HG03095 (cell line): ENCODE results near the gene VARS1.
"Not testable (repeated sequence)": the region's sequence is repeated elsewhere in the genome, so short reads cannot be mapped to it uniquely, and the experiment has no call there.

ENCODE experiments used
- ATAC-seq: cut with Tn5 transposase; IDR thresholded peaks from one replicate; pipeline ENCODE4 v1.9.1; 2021; ENCODE audit warnings: moderate library complexity; ENCODE audit not compliant: unreplicated experiment

VARS1 gene

GRCh38 chr6:31822036-31822821 lies 26.7 kb upstream of the VARS1 start:
- ATAC-seq = no peak

GRCh38 chr6:31821301-31822035 lies 25.9 kb upstream of the VARS1 start:
- peak; percentile 39 for ATAC-seq

- ATAC-seq = not testable (repeated sequence)
These were observed 24.8 kb upstream of the VARS1 start for GRCh38 chr6:31820399-31820798.

- ATAC-seq = no peak
These were observed 24.3 kb upstream of the VARS1 start for GRCh38 chr6:31819871-31820299.

GRCh38 chr6:31817929-31818511 lies 22.5 kb upstream of the VARS1 start:
- not testable (repeated sequence) for ATAC-seq

- ATAC-seq = not testable (repeated sequence)
These were observed 21.8 kb upstream of the VARS1 start for GRCh38 chr6:31817133-31817928.

GRCh38 chr6:31815025-31815838 lies 19.7 kb upstream of the VARS1 start, which contains the start of the genes HSPA1A and HSPA1L:
Gene HSPA1A (plus strand): TSS chr6:31815543. CDS start chr6:31815757, 214 bp downstream.
Gene HSPA1L (minus strand): TSS chr6:31815283. CDS start chr6:31811972, 3,311 bp downstream.
- ATAC-seq = no peak

GRCh38 chr6:31814677-31815024 lies 19.1 kb upstream of the VARS1 start:
- ATAC-seq = no peak

GRCh38 chr6:31813465-31813849 lies 17.9 kb upstream of the VARS1 start:
- ATAC-seq = no peak

- ATAC-seq = no peak
These were observed 16.1 kb upstream of the VARS1 start for GRCh38 chr6:31811645-31812044.

- not testable (repeated sequence) for ATAC-seq
These were observed 13.0 kb upstream of the VARS1 start for GRCh38 chr6:31808599-31808998.

- peak; percentile 68 for ATAC-seq
These were observed 11.1 kb upstream of the VARS1 start, which contains the start of gene LSM2 for GRCh38 chr6:31806470-31807272. Gene LSM2 (minus strand): TSS chr6:31806966. CDS start chr6:31806757, 209 bp downstream.

GRCh38 chr6:31805939-31806469 lies 10.5 kb upstream of the VARS1 start:
- no peak for ATAC-seq

- ATAC-seq = not testable (repeated sequence)
These were observed 5.7 kb upstream of the VARS1 start for GRCh38 chr6:31801031-31801927.

GRCh38 chr6:31799781-31800180 lies 4.2 kb upstream of the VARS1 start:
- ATAC-seq = no peak

- no peak for ATAC-seq
These were observed 2.0 kb upstream of the VARS1 start for GRCh38 chr6:31797588-31797987.

- ATAC-seq = no peak
These were observed 1.4 kb upstream of the VARS1 start for GRCh38 chr6:31796993-31797385.
